Keratinocyte (primary cell): ENCODE data around the gene LRRC74B.

ENCODE experiments used
- EZH2 ChIP-seq: IDR thresholded peaks from one replicate; pipeline ENCODE4 v1.6.1; 2012; ENCODE audit warnings: inconsistent platforms, mild to moderate bottlenecking, low read length, moderate library complexity
- TF ChIP-seq, protein P1 (sequence below), 3 experiments: IDR thresholded peaks in 1 of 3; conservative IDR thresholded peaks in 1 of 3; optimal IDR thresholded peaks in 1 of 3; 2 replicates in 2 of 3; 3 replicates in 1 of 3; pipeline versions ENCODE3 to v1.5.1; 2011; ENCODE audit warnings: low read length in 3 of 3, mild to moderate bottlenecking in 3 of 3, moderate library complexity in 2 of 3, control low read depth in 1 of 3, inconsistent platforms in 1 of 3; ENCODE audit not compliant: insufficient read depth in 2 of 3; ENCODE audit errors: extremely low read depth in 1 of 3

DNA sequence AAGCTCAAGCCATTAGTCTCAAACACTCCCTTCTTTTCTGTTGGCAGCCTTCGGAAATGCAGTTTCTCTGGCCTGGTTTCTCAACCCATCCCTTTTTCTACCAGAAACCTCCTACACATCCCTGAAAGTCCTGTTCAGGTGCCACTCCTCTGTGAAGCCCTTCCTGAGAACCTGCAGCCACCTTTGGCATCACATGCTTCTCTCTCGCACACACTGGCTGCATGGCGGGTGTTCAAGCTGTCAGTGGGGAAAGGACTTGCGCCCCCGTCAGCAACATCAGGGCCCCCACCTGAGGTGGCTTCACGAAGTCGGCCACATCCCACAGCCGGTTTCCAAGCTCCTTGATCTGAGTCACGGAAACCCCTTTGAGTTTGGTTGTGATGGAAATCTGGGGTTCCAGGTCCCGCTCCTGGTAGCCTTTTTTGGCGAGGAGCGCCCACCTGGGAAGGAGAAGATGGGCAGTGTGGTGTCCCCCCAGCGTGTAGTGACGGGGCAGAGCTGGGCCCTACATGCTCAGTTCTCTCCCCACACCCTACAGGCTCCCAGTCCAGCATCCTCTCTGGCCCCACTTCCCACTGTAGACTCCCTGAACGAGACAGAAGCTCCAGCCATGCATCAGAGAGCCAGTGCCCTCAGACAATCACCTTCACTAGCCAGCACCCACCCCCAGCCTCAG lies 1.7 kb upstream of the LRRC74B start:
- TF ChIP-seq, protein P1, sequence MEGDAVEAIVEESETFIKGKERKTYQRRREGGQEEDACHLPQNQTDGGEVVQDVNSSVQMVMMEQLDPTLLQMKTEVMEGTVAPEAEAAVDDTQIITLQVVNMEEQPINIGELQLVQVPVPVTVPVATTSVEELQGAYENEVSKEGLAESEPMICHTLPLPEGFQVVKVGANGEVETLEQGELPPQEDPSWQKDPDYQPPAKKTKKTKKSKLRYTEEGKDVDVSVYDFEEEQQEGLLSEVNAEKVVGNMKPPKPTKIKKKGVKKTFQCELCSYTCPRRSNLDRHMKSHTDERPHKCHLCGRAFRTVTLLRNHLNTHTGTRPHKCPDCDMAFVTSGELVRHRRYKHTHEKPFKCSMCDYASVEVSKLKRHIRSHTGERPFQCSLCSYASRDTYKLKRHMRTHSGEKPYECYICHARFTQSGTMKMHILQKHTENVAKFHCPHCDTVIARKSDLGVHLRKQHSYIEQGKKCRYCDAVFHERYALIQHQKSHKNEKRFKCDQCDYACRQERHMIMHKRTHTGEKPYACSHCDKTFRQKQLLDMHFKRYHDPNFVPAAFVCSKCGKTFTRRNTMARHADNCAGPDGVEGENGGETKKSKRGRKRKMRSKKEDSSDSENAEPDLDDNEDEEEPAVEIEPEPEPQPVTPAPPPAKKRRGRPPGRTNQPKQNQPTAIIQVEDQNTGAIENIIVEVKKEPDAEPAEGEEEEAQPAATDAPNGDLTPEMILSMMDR (optimal IDR thresholded peaks at IDR 0.05 in 1 of 3, IDR thresholded peaks at IDR 0.05 in 1 of 3, conservative IDR thresholded peaks at IDR 0.05 in 1 of 3; ENCODE audit: extremely low read depth in 1 of 3, insufficient read depth in 2 of 3, low read length in 3 of 3) = no peak
- TF ChIP-seq EZH2 = no peak
